ENCODE measurements around the gene TSPAN2.

DNA sequence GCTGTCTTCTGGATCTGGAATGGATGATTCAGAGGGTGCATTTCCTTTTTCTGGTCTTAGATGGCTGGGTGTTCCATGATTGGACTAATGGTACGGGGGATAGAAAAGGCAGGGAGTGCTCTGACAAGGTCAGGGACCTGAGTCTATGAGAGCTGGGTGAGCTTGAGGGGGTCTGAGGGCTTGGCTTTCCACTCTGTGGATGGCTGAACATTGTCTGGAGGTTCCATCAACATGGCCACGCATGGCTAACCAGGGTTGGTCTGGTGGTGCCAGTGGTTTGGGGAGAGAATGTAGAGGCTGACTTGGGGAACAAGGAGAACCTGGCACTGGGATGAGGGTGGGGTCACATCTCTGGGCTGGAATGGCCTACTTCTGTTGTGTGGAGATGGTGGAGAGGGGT lies 41.5 kb upstream of the TSPAN2 start:
- no peak for TF ChIP-seq CTCF (IDR thresholded peaks at IDR 0.05; ENCODE audit: low read depth, low read length)
- no peak for TF ChIP-seq EZH2phosphoT487 (IDR thresholded peaks at IDR 0.05; ENCODE audit: low read depth)

Data from OCI-LY3 (cell line).